ENCODE measurements around the gene EHD4. TPM values are rescaled to one million over a fixed set of nuclear protein-coding genes. Genes with fewer than 3 reads are reported as not detected.

Gene EHD4
- total RNA-seq, 1 experiment from 2014 or later: 22.0 TPM

Other genes starting within 250 kb of the EHD4 start
- gene MAPKBP1, start 198.1 kb downstream of the EHD4 start, total RNA-seq (2014; rRNA removed; shearing (Covaris generic)): 5.9 and 8.2 TPM in 2 replicates
- gene JMJD7, start 144.5 kb downstream of the EHD4 start, total RNA-seq (2014; rRNA removed; shearing (Covaris generic)): 10.7 and 12.3 TPM in 2 replicates
- gene PLA2G4B, start 133.7 kb downstream of the EHD4 start, total RNA-seq (2014; rRNA removed; shearing (Covaris generic)): 3.0 and 5.3 TPM in 2 replicates
- gene SPTBN5, start 78.5 kb downstream of the EHD4 start, total RNA-seq (2014; rRNA removed; shearing (Covaris generic)): 0.17 and 0.55 TPM in 2 replicates
- gene PLA2G4E, start 48.5 kb upstream of the EHD4 start, total RNA-seq (2014; rRNA removed; shearing (Covaris generic)): not detected in 2 replicates
- gene PLA2G4D, start 122.0 kb upstream of the EHD4 start, total RNA-seq (2014; rRNA removed; shearing (Covaris generic)): 0.11 and 0.17 TPM in 2 replicates
- not detected in 2 replicates for gene PLA2G4F, start 184.1 kb upstream of the EHD4 start, total RNA-seq (2014; rRNA removed; shearing (Covaris generic))
- 26.6 and 27.9 TPM in 2 replicates for gene VPS39, start 235.7 kb upstream of the EHD4 start, total RNA-seq (2014; rRNA removed; shearing (Covaris generic))

All from H7 (cell line).